HG03378 (cell line): ENCODE results near the gene PAFAH1B2.
A peak's percentile ranks its signal among the peaks of the same experiment; 100 is the strongest.
"Not testable (repeated sequence)": the region's sequence is repeated elsewhere in the genome, so short reads cannot be mapped to it uniquely, and the experiment has no call there.

Experiments
- ATAC-seq: cut with Tn5 transposase; IDR thresholded peaks from one replicate; pipeline ENCODE4 v1.9.1; 2021; ENCODE audit warnings: mild to moderate bottlenecking, moderate library complexity; ENCODE audit not compliant: unreplicated experiment

PAFAH1B2 gene

GRCh38 chr11:117127171-117127901, 16.8 kb upstream of the PAFAH1B2 start:
- ATAC-seq: no peak

- ATAC-seq: no peak
These were observed 15.8 kb upstream of the PAFAH1B2 start for GRCh38 chr11:117128289-117128688.

- ATAC-seq: not testable (repeated sequence)
These were observed 13.7 kb upstream of the PAFAH1B2 start for GRCh38 chr11:117130396-117130795.

- no peak for ATAC-seq
These were observed 13.2 kb upstream of the PAFAH1B2 start for GRCh38 chr11:117130879-117131278.

GRCh38 chr11:117134431-117134830, 9.7 kb upstream of the PAFAH1B2 start:
- ATAC-seq: no peak

- not testable (repeated sequence) for ATAC-seq
These were observed 9.1 kb upstream of the PAFAH1B2 start for GRCh38 chr11:117134979-117135378.

- ATAC-seq: not testable (repeated sequence)
These were observed 6.6 kb upstream of the PAFAH1B2 start for GRCh38 chr11:117137223-117138086.

- ATAC-seq: peak; percentile 11
These were observed 697 bp upstream of the PAFAH1B2 start for GRCh38 chr11:117143390-117143789.

GRCh38 chr11:117144477-117145392, 648 bp downstream of the PAFAH1B2 start:
- ATAC-seq: peak; percentile 37

- no peak for ATAC-seq
These were observed 1.3 kb downstream of the PAFAH1B2 start for GRCh38 chr11:117145393-117145761.

GRCh38 chr11:117146521-117146920, 2.4 kb downstream of the PAFAH1B2 start:
- ATAC-seq: no peak

- no peak for ATAC-seq
These were observed 8.0 kb downstream of the PAFAH1B2 start for GRCh38 chr11:117152066-117152465.

GRCh38 chr11:117154468-117154867, 10.4 kb downstream of the PAFAH1B2 start:
- ATAC-seq: no peak

- ATAC-seq: no peak
These were observed 13.4 kb downstream of the PAFAH1B2 start for GRCh38 chr11:117157507-117157906.

GRCh38 chr11:117159892-117160291, 15.8 kb downstream of the PAFAH1B2 start:
- ATAC-seq: no peak

GRCh38 chr11:117160826-117161225, 16.7 kb downstream of the PAFAH1B2 start:
- ATAC-seq: no peak

GRCh38 chr11:117166491-117166890, 22.4 kb downstream of the PAFAH1B2 start:
- ATAC-seq: no peak

- no peak for ATAC-seq
These were observed 25.6 kb downstream of the PAFAH1B2 start for GRCh38 chr11:117169736-117170135.

GRCh38 chr11:117170210-117170609, 26.1 kb downstream of the PAFAH1B2 start:
- ATAC-seq: no peak

GRCh38 chr11:117171007-117171403, 26.9 kb downstream of the PAFAH1B2 start:
- no peak for ATAC-seq
